NCI-H446 treated with DMSO at 0.1 percent for 48 hours (cell line): ENCODE data around the gene NPC1L1.

Experiments
- DNase-seq: peaks from one replicate; lab custom pipeline; 2025; lab: John Stamatoyannopoulos, UW

Gene NPC1L1

DNA sequence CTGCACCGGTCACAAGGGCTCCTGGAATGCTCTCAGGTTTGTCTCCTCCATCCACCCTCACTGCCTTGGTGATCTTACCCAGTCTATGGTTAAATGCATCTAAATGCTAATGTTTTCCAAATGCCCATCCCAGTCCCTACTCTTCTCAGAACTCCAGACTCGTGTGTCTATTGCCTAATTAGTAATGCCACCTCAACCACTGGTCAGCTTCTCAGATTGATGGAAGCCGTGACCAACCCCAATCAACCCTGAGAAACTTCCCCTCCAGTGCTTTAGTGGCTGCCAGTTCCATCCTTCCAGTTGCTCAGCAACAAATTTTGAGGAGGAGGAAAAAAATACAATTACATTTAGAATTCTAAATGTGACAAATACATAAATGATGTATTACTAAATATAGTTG is 69.3 kb downstream of the NPC1L1 start:
- no peak for DNase-seq

DNA sequence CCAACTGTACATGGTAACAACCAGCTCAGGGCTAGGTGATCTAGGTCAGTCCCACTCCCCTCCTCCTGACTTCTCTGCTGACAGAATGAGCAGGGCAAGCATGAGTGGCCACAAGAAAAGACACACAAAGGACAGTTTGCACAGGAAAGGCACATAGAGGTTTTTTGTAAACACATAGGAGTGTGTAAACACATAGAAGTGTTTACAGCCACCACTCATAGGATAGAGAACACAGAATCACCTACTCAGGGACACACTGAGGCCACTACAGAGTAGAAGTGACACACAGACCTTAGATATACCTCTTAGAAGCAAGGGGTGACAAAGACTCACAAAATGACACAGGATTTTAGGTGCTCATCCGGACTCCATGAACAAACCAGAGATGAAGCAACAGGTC is 69.7 kb downstream of the NPC1L1 start:
- DNase-seq, result no peak

DNA sequence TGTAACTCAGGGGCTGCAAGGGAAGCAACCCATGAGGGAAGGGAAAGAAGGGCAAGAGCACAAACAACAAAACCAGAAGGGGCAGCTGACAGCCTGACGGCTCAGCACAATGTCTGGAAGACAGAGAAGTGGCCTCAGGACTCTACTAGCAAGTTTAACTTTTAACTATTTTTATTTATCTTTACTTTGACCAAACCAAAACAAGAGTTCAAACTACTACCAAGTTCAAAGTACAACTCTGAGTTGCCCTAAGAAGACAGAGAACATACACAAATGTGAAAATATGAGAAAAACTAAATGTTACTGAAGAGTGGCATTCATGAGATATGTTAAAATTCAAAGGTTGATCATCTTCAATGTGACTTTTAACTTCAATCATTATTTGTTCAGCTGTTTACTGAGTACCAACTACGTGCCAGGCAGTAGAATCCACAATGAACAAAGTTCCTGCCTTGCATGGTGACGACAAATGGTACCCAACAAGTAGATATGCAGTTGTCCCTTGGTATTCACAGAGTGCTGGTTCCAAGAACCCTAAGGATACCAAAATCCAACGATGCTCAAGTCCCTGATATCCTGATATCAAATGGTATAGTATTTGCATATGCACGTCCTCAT is 70.4 kb downstream of the NPC1L1 start:
- no peak for DNase-seq

DNA sequence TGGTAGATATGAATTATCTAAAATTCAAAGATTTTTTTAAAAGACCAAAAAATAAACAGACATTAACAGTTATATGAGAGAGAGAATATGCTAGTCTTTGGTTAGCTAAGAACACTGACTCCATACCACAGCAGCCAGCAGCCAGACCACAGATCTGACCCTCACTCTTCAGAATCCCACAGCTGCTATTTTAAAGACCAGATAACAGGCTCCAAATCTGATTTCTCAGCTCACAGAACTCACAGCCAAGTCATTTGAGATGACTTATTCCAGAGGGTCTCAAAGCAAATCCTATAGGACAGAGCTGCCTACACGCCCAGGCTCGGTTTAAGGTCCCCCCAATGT is 71.0 kb downstream of the NPC1L1 start:
- DNase-seq, result no peak

DNA sequence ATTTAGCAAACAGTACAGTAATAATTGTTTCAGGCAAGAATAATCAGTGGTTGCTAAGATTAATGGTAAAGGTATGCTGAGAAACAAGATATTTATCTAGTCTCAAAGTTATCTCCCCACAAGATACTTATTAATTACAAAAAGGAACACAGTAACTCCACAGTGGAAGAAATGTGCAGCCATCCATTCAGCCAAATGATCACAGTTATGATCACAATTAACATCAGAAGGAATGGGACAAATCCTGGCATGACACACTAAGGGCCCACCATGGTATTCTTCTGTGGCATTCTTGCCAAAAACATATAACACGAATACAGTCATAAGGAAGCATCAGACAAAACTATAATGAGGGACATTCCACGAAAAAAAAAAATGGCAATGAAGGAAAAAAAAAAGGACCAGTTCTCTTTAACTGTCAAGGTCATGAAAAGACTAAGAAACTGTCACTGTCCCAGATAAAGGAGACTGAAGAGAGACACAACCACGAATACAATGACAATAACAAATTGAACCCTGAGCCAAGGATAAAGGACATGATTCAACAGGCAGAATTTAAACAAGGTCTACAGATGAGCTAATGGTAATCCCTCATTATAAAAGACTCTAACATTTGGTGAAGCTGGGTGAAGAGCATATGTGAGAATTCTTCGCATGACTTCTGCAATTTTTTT is 71.5 kb downstream of the NPC1L1 start:
- no peak for DNase-seq

DNA sequence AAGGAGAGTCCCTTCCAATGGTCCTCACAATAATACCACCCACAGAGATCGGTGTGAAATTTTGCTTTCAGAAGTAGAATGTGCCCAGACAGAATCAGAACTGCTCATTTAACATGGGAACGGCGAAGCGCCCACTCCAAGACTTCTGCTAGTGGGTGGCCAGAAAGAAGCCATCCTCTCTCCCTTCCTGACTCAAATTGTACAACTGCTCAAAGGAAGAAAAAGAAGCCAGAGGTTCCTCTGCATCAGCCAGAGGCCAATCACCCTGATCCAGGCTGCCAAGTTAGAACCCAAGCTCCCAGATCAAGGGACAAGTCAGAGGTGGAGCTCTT is 73.9 kb downstream of the NPC1L1 start:
- DNase-seq, result no peak

DNA sequence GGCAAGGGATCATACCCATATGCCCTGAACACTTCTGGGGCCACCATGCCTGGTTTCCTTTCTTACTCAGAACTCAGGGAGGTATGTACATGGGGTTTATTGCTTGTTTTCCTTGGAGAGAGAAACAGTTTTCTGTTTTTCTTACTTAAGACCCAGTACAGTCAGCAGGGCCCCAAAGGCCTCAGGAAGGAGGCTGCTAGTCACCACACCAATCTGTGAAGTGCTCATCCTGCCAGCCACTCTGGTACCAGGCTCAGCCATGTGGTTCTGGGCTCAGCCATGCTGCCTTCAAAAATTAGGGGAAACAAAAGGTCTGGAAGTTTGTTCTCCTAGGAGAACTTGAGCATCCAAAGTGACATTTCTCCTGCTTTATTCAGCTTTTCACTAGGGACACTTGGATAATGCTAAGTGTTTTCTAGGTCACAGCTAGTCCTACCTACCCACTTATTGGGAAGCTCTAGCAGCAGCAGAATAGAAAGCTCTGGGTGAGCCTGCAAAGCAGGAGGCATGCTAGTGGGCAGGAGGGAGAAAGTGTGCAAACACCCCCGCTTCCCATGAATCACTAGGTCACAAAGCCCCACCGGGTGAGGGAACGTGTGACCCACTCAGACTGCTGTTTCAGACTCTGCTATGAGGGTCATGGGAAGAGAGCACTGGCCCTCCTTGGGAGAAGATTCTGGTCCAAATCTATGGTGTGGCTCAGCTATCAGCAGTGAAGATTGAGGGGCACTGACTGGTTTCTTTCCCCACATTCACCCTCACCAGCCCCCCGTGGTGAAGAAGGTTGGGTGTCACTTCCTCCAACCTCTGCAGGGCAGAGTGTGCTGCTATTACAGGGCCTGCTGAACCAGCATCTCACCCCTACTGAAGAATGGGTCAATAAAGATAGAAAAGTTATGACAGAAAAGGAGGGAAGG is 74.6 kb downstream of the NPC1L1 start:
- no peak for DNase-seq

DNA sequence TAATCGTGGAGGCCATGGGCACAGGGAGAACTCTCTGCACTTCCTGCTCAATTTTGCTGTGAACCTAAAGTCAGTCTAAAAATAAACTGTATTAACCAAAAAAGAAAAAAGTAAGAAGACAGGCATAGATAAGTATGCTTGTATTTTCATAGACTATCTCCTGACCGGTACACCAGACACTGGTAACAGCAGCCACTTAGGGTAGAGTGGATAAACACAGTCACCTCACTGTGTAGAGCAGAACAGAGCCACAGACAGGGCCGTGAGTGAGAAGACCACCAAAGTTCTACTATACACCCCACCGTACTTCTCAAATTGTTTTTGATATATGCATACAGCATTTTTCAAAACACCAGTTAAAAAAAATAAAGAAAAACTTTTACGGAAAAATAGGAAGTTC is 75.6 kb downstream of the NPC1L1 start:
- DNase-seq, result no peak

DNA sequence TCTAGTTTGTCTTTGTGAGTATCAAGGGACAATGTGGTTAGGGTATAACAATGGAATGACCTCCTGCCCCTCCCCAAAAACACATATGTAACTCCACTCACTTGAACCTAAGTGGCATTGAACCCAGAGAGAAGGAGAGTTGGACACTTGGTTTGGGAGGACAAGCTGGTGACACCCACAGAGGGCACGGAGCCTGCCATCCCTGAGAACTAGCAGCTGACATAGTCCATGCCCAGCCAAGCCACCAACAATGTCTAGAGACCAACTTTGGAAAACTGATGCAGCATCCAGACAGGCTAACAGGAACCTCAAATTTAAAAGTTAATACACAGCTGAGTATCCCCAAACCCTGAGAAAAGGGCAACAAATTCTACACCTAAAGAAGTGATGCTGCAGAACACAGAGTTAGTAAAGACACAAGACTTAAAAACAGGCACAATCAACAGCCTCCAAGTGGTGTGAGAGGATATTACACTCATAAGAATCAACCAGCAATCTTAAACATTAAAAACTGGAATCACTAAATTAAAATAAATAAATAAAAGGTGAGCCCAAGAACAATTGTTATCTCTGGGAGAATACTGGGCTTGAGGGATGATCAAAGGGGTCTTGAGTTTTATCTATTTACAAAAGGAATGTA is 77.8 kb downstream of the NPC1L1 start:
- DNase-seq, result no peak
